HEK293T (cell line): Measurements from ENCODE around the gene TXLNG.

Experiments
- CTCF ChIA-PET: fragments of 350-600 bp; formaldehyde crosslinking; extraction: SDS; loops from one replicate; lab custom pipeline; 2021; ENCODE audit warnings: antibody characterized with exemption, inconsistent platforms; lab: Yijun Ruan, JAX
- POLR2A ChIA-PET: fragments of 350-600 bp; formaldehyde crosslinking; extraction: SDS; loops from one replicate; lab custom pipeline; 2020; ENCODE audit warnings: antibody characterized with exemption, inconsistent platforms; lab: Yijun Ruan, JAX
- DNase-seq: peaks from one replicate; pipeline ENCODE4 v3.0.0; 2012; ENCODE audit warnings: mixed read lengths; ENCODE audit errors: extremely low spot score
- ARNT ChIP-seq: fragments of 450-650 bp; IDR thresholded peaks from 2 replicates; pipeline ENCODE4 v1.6.1; 2017; ENCODE audit warnings: mild to moderate bottlenecking
- BHLHE40 ChIP-seq: fragments of 450-650 bp; IDR thresholded peaks from 2 replicates; pipeline ENCODE4 v1.6.1; 2016; ENCODE audit warnings: mild to moderate bottlenecking, moderate library complexity, borderline replicate concordance
- CTBP1 ChIP-seq: fragments of 450-650 bp; IDR thresholded peaks from 2 replicates; pipeline ENCODE4 v1.6.1; 2016; ENCODE audit warnings: borderline replicate concordance
- ELF4 ChIP-seq: fragments of 450-650 bp; IDR thresholded peaks from 2 replicates; pipeline ENCODE4 v1.6.1; 2017; ENCODE audit warnings: antibody characterized with exemption
- FOXA1 ChIP-seq: fragments of 450-650 bp; IDR thresholded peaks from 2 replicates; pipeline ENCODE4 v1.6.1; 2016; ENCODE audit warnings: mild to moderate bottlenecking
- FOXK2 ChIP-seq: fragments of 450-650 bp; IDR thresholded peaks from 2 replicates; pipeline ENCODE4 v1.6.1; 2016; ENCODE audit warnings: mild to moderate bottlenecking
- HDGF ChIP-seq: fragments of 450-650 bp; IDR thresholded peaks from 2 replicates; pipeline ENCODE4 v1.6.1; 2017; ENCODE audit warnings: antibody characterized with exemption, borderline replicate concordance
- L3MBTL2 ChIP-seq: fragments of 450-650 bp; conservative IDR thresholded peaks from 2 replicates; pipeline ENCODE4 v1.6.1; 2016; ENCODE audit warnings: mild to moderate bottlenecking
- LEF1 ChIP-seq: fragments of 450-650 bp; IDR thresholded peaks from 2 replicates; pipeline ENCODE4 v1.6.1; 2017; ENCODE audit warnings: mild to moderate bottlenecking, borderline replicate concordance
- NFRKB ChIP-seq: fragments of 450-650 bp; IDR thresholded peaks from 2 replicates; pipeline ENCODE4 v1.6.1; 2016; ENCODE audit warnings: mild to moderate bottlenecking, moderate library complexity
- SP1 ChIP-seq: fragments of 450-650 bp; IDR thresholded peaks from 2 replicates; pipeline ENCODE4 v1.6.1; 2017
- SUZ12 ChIP-seq: fragments of 450-650 bp; IDR thresholded peaks from 2 replicates; pipeline ENCODE4 v1.6.1; 2016; ENCODE audit warnings: mild to moderate bottlenecking
- TARDBP ChIP-seq: fragments of 450-650 bp; IDR thresholded peaks from 2 replicates; pipeline ENCODE4 v1.6.1; 2016
- ZNF384 ChIP-seq: fragments of 450-650 bp; IDR thresholded peaks from 2 replicates; pipeline ENCODE4 v1.6.1; 2016
- TF ChIP-seq, protein P1 (sequence below): fragments of 450-650 bp; IDR thresholded peaks from 2 replicates; pipeline ENCODE4 v1.6.1; 2016

TXLNG gene

DNA sequence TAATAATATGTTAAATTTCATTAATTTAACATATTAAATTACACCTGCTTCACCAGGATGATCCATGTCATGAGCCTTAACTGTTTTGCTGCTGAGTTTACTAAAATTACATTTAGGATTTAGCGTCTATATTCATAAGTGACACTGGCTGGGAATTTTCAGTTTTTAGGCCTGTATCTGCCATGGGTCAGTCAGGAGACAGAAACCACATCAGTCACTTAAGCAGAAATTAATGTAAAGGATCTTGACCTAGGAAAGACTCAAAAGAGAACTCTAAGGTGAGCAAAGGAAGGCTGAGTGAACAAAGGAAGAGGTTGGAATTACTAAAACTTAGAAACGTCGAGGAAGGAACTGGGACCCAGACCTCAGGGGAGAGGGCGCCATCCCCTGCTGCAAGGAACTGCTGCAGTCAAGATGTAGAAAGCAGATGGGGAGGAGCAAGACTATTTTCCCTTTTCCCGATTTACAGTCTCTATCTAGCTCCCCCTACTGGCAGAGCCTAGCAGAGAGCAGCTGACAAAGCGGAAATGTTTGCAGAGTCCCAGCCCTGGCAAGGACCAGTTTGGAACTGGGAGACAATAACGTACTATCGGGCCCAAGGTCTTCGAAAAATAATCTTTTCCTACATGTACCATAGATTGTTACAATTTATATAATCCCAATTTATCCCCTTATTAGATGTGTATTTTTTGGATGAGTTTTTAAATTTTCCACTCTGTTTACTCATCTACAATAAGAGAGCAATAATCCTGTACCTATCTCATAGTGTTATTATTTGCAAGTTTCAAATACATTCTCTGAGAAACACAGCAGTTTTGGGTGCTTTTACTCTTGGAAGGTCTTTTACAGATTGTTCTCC, 106.5 kb downstream of the TXLNG start:
- CTCF ChIA-PET: interaction anchor here (0.9 to 2.4 kb wide), 5 partner anchors 10 to 160 kb away, joined by 3 to 22 read pairs (median 4); no protein-coding TSS in a partner anchor
- DNase-seq: peak; percentile 84
- POLR2A ChIA-PET: interaction anchor here (1.1 kb wide), 1 partner anchor 10 kb away, joined by 6 read pairs; no protein-coding TSS in a partner anchor
- TF ChIP-seq HDGF (no peak), NFRKB (no peak), SUZ12 (no peak), FOXK2 (no peak), ZNF384 (no peak), LEF1 (no peak), SP1 (no peak), ARNT (no peak), ELF4 (no peak), BHLHE40 (no peak), L3MBTL2 (no peak), FOXA1 (no peak), CTBP1 (no peak), TARDBP (no peak)
- TF ChIP-seq, protein P1, sequence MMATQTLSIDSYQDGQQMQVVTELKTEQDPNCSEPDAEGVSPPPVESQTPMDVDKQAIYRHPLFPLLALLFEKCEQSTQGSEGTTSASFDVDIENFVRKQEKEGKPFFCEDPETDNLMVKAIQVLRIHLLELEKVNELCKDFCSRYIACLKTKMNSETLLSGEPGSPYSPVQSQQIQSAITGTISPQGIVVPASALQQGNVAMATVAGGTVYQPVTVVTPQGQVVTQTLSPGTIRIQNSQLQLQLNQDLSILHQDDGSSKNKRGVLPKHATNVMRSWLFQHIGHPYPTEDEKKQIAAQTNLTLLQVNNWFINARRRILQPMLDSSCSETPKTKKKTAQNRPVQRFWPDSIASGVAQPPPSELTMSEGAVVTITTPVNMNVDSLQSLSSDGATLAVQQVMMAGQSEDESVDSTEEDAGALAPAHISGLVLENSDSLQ: no peak
